Glutamatergic neuron (in vitro differentiated cells): ENCODE measurements around the gene GOLGA1. TPM values are rescaled to one million over a fixed set of nuclear protein-coding genes. Genes with fewer than 3 reads are reported as not detected.

ENCODE experiments used
- DNase-seq: peaks from one replicate; pipeline ENCODE4 v3.0.0; 2022
- H3K27ac Mint-ChIP-seq: one replicate; pipeline ENCODE4 v1.8.0; 2020; ENCODE audit warnings: mild to moderate bottlenecking, mixed read lengths, inconsistent platforms; ENCODE audit not compliant: unreplicated experiment
- H3K27me3 Mint-ChIP-seq: one replicate; pipeline ENCODE4 v1.8.0; 2020; ENCODE audit warnings: mild to moderate bottlenecking, moderate library complexity, mixed read lengths, inconsistent platforms; ENCODE audit not compliant: unreplicated experiment
- H3K36me3 Mint-ChIP-seq: one replicate; pipeline ENCODE4 v1.8.0; 2020; ENCODE audit warnings: mild to moderate bottlenecking, mixed read lengths, inconsistent platforms; ENCODE audit not compliant: unreplicated experiment
- H3K4me1 Mint-ChIP-seq: one replicate; pipeline ENCODE4 v1.8.0; 2020; ENCODE audit warnings: mild to moderate bottlenecking, low read depth, mixed read lengths, inconsistent platforms; ENCODE audit not compliant: unreplicated experiment
- H3K4me3 Mint-ChIP-seq: one replicate; pipeline ENCODE4 v1.8.0; 2020; ENCODE audit warnings: mild to moderate bottlenecking, mixed read lengths, inconsistent platforms; ENCODE audit not compliant: unreplicated experiment
- H3K9me3 Mint-ChIP-seq: one replicate; pipeline ENCODE4 v1.8.0; 2020; ENCODE audit warnings: mild to moderate bottlenecking, moderate library complexity, mixed read lengths, inconsistent platforms; ENCODE audit not compliant: unreplicated experiment
- total RNA-seq: library from RNA; stranded (reverse); fragmentation: NEBNext Ultra II Directional; extraction: Animal tissue kit (Norgen Biotek cat#: 25700); gene quantifications from one replicate; pipeline ENCODE4 v1.2.1, GENCODE V29; 2021; ENCODE audit not compliant: unreplicated experiment
- TF ChIP-seq, protein P1 (sequence below): fragments of 200-600 bp; sonication (generic); IDR thresholded peaks from one replicate; pipeline ENCODE4 v1.5.0; 2021; ENCODE audit not compliant: partially characterized antibody, unreplicated experiment

The GOLGA1 gene
- total RNA-seq, 1 donor from 2014 or later, result 18.3 TPM

DNA sequence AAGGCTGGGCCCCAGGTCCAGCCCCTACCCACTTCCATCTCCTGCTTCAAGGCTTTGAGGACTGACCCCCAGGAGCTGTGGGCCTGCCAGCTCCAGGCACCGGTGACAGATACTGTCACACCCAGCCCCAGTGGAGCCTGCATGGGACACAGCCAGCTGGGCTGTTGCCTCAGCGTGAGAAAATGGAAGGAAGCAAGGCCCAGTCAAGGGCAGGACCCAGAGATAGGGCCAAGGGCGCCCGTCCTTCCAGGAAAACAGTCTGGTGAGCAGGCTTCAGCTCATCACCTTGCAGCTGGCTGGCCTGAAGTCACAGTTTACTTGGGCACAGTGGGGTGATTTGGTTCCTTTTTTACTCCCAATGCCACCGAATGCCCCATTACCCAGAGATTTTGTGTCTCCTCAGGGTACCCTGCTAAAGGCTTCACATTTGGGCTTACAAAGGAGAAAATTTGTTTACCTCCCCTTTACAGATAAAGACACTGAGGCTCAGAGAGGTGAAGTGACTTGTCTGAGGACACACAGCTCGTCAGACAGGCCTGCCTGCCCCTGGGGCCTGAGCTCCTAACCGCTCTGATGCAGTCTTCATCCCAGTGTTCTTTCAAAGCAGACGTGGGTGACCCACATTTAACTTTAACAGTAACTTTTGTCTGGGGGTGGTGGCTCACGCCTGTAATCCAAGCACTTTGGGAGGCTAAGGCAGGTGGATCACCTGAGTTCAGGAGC lies 109.1 kb downstream of the GOLGA1 start:
- Mint-ChIP-seq H3K4me1 (no peaks in the 10 kb centered on the region), H3K27me3 (no peaks in the 10 kb centered on the region), H3K9me3 (peaks cover 1% of the 10 kb centered on the region), H3K4me3 (no peak overlapping the region), H3K27ac (no peak overlapping the region), H3K36me3 (no peaks in the 10 kb centered on the region)
- TF ChIP-seq, protein P1, sequence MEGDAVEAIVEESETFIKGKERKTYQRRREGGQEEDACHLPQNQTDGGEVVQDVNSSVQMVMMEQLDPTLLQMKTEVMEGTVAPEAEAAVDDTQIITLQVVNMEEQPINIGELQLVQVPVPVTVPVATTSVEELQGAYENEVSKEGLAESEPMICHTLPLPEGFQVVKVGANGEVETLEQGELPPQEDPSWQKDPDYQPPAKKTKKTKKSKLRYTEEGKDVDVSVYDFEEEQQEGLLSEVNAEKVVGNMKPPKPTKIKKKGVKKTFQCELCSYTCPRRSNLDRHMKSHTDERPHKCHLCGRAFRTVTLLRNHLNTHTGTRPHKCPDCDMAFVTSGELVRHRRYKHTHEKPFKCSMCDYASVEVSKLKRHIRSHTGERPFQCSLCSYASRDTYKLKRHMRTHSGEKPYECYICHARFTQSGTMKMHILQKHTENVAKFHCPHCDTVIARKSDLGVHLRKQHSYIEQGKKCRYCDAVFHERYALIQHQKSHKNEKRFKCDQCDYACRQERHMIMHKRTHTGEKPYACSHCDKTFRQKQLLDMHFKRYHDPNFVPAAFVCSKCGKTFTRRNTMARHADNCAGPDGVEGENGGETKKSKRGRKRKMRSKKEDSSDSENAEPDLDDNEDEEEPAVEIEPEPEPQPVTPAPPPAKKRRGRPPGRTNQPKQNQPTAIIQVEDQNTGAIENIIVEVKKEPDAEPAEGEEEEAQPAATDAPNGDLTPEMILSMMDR, result no peak
- DNase-seq, result no peak

DNA sequence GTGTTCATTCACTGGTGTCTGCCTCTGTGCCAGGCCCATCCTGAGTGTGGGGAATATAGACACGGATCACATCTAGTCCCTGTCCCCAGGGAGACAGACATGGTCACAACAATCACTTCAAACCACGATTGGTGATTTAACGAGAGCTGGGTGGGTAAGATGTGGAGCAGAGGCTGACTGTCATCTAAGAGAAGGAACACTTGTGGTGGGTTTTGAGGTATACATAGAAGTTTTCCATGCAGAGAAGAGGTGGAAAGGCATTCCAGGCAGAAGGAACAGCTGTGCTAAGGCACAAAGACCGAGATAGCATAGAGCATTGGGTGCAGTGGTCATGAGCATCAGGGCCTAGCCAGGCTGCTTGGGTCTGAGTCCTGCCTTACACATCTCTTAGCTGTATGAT lies 110.3 kb downstream of the GOLGA1 start:
- Mint-ChIP-seq H3K36me3 (peaks cover 5% of the 10 kb centered on the region), H3K4me3 (no peak overlapping the region), H3K27ac (no peak overlapping the region), H3K4me1 (no peaks in the 10 kb centered on the region), H3K27me3 (no peaks in the 10 kb centered on the region), H3K9me3 (peaks cover 3% of the 10 kb centered on the region)
- TF ChIP-seq, protein P1, result no peak
- no peak for DNase-seq

DNA sequence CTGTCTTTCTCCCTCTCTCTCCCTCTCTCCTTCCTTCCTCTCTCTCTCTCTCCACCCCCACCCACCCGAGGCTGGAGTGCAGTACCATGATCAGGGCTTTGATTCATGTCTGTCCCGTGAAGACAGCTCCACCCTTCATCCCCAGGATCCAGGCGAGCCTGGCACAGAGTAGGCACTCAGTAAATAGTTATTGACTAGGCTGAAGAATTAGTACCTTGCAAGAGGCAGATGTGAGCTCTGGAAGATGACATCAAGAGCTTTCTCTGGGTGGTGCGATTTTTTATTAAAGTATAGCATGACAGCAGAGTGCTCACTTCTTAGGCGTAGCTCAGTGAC lies 111.6 kb downstream of the GOLGA1 start:
- Mint-ChIP-seq H3K4me1 (no peaks in the 10 kb centered on the region), H3K9me3 (peaks cover 2% of the 10 kb centered on the region), H3K27ac (no peak overlapping the region), H3K36me3 (peaks cover 5% of the 10 kb centered on the region), H3K4me3 (no peak overlapping the region), H3K27me3 (no peaks in the 10 kb centered on the region)
- TF ChIP-seq, protein P1, result no peak
- DNase-seq, result no peak

DNA sequence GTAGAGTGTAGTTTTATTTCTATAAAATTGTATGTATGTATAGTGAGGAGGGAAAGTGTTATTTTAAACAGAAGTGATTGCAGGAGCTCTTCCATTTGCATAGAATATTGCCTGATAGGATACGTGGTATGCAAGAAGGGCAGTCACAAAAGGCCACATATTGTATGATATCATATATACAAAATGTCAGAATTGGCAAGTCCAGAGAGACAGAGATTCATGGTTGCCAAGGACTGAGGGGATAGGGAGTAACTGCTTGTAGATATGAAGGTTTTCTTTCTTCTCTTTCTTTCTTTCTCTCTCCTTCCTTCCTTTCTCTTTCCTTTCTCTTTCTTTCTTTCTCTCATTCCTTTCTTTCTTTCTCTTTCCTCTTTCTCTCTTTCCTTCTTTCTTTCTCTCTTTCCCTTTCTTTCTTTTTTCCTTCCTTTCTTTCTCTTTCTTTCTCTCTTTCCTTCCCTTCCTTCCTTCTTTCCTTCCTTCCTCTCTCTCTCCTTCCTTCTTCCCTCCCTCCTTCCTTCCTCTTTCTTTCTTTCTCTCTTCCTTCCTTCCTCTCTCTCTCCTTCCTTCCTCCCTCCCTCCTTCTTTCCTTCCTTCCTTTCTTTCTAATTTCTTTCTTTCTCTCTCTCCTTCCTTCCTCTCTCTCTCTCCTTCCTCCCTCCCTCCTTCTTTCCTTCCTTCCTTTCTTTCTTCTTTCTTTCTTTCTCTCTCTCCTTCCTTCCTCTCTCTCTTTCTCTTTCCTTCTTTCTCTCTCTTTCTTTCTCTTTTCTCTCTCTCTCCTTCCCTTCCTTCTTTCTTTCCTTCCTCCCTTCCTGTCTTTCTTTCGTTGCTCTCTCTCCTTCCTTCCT lies 112.2 kb downstream of the GOLGA1 start:
- Mint-ChIP-seq H3K4me1 (no peaks in the 10 kb centered on the region), H3K36me3 (peaks cover 5% of the 10 kb centered on the region), H3K27ac (no peak overlapping the region), H3K27me3 (no peaks in the 10 kb centered on the region), H3K9me3 (peaks cover 2% of the 10 kb centered on the region), H3K4me3 (no peak overlapping the region)
- DNase-seq, result no peak
- TF ChIP-seq, protein P1, result no peak

Other genes starting within 250 kb of the GOLGA1 start
- 51.0 TPM for gene NR6A1, start 169.8 kb downstream of the GOLGA1 start, total RNA-seq
- not detected for gene OLFML2A, start 163.9 kb downstream of the GOLGA1 start, total RNA-seq
- not detected for gene WDR38, start 87.6 kb downstream of the GOLGA1 start, total RNA-seq
- 559 TPM for gene RPL35, start 79.1 kb downstream of the GOLGA1 start, total RNA-seq
- 25.2 TPM for gene ARPC5L, start 79.0 kb downstream of the GOLGA1 start, total RNA-seq
- gene SCAI, start 202.4 kb upstream of the GOLGA1 start, total RNA-seq, result 13.7 TPM
- gene PPP6C, start 248.7 kb upstream of the GOLGA1 start, total RNA-seq, result 49.1 TPM